ENCODE data around the gene NPL. TPM values are rescaled to one million over a fixed set of nuclear protein-coding genes. Genes with fewer than 3 reads are reported as not detected.

The NPL gene
- total RNA-seq, 1 experiment from 2014 or later, result 6.9 TPM

GRCh38 chr1:182867861-182868260 is 78.3 kb downstream of the NPL start:
- intact Hi-C loops (cut with micrococcal nuclease; ENCODE audit: unreplicated experiment), result no loop called here
- POLR2A ChIA-PET (ENCODE audit: low non-redundant PET), result no interaction called here
- no TSS peak for BruUV-seq (replicated peaks)
- H3K9me3 ChIP-seq (ENCODE audit: low read depth, low read length, poor library complexity, severe bottlenecking), result no peaks in the 10 kb centered on the region
- no peak for DNase-seq (ENCODE audit: low spot score)
- H3K4me3 ChIP-seq (ENCODE audit: low read depth, low read length, poor library complexity, severe bottlenecking), result no peak overlapping the region
- no peaks in the 10 kb centered on the region for H3K27me3 ChIP-seq (replicated peaks; ENCODE audit: insufficient read depth, low read depth, low read length, poor library complexity)
- H3K27ac ChIP-seq (ENCODE audit: low read depth, low read length, poor library complexity, severe bottlenecking), result no peak overlapping the region
- TF ChIP-seq CTCF (conservative IDR thresholded peaks at IDR 0.05; ENCODE audit: low read depth, low read length) (no peak), EZH2 (IDR thresholded peaks at IDR 0.05; ENCODE audit: borderline replicate concordance, low read depth, low read length, poor library complexity, severe bottlenecking) (no peak)
- peaks cover 100% of the 10 kb centered on the region for H3K36me3 ChIP-seq (ENCODE audit: insufficient read depth, low read length, poor library complexity, severe bottlenecking)
- no peaks in the 10 kb centered on the region for H3K4me1 ChIP-seq (ENCODE audit: insufficient read depth, low read length, poor library complexity, severe bottlenecking)
- CTCF ChIA-PET, result no interaction called here

- POLR2A ChIA-PET (ENCODE audit: low non-redundant PET), result no interaction called here
- H3K27me3 ChIP-seq (replicated peaks; ENCODE audit: insufficient read depth, low read depth, low read length, poor library complexity), result no peaks in the 10 kb centered on the region
- CTCF ChIA-PET, result no interaction called here
- peak overlapping the region; percentile 57 for H3K27ac ChIP-seq (ENCODE audit: low read depth, low read length, poor library complexity, severe bottlenecking)
- H3K9me3 ChIP-seq (ENCODE audit: low read depth, low read length, poor library complexity, severe bottlenecking), result no peaks in the 10 kb centered on the region
- no peak overlapping the region for H3K4me3 ChIP-seq (ENCODE audit: low read depth, low read length, poor library complexity, severe bottlenecking)
- DNase-seq (ENCODE audit: low spot score), result no peak
- intact Hi-C loops (cut with micrococcal nuclease; ENCODE audit: unreplicated experiment), result no loop called here
- H3K4me1 ChIP-seq (ENCODE audit: insufficient read depth, low read length, poor library complexity, severe bottlenecking), result no peaks in the 10 kb centered on the region
- TF ChIP-seq EZH2 (IDR thresholded peaks at IDR 0.05; ENCODE audit: borderline replicate concordance, low read depth, low read length, poor library complexity, severe bottlenecking), result no peak
- TF ChIP-seq CTCF (conservative IDR thresholded peaks at IDR 0.05; ENCODE audit: low read depth, low read length), result no peak
- no TSS peak for BruUV-seq (replicated peaks)
- H3K36me3 ChIP-seq (ENCODE audit: insufficient read depth, low read length, poor library complexity, severe bottlenecking), result peaks cover 100% of the 10 kb centered on the region
These were observed 79.7 kb downstream of the NPL start for GRCh38 chr1:182869241-182869666.

- TF ChIP-seq CTCF (conservative IDR thresholded peaks at IDR 0.05; ENCODE audit: low read depth, low read length) (no peak), EZH2 (IDR thresholded peaks at IDR 0.05; ENCODE audit: borderline replicate concordance, low read depth, low read length, poor library complexity, severe bottlenecking) (no peak)
- DNase-seq (ENCODE audit: low spot score), result no peak
- intact Hi-C loops (cut with micrococcal nuclease; ENCODE audit: unreplicated experiment), result no loop called here
- H3K4me3 ChIP-seq (ENCODE audit: low read depth, low read length, poor library complexity, severe bottlenecking), result no peak overlapping the region
- POLR2A ChIA-PET (ENCODE audit: low non-redundant PET), result no interaction called here
- CTCF ChIA-PET, result no interaction called here
- peaks cover 100% of the 10 kb centered on the region for H3K36me3 ChIP-seq (ENCODE audit: insufficient read depth, low read length, poor library complexity, severe bottlenecking)
- no peaks in the 10 kb centered on the region for H3K27me3 ChIP-seq (replicated peaks; ENCODE audit: insufficient read depth, low read depth, low read length, poor library complexity)
- H3K27ac ChIP-seq (ENCODE audit: low read depth, low read length, poor library complexity, severe bottlenecking), result no peak overlapping the region
- H3K4me1 ChIP-seq (ENCODE audit: insufficient read depth, low read length, poor library complexity, severe bottlenecking), result no peaks in the 10 kb centered on the region
- BruUV-seq (replicated peaks), result no TSS peak
- H3K9me3 ChIP-seq (ENCODE audit: low read depth, low read length, poor library complexity, severe bottlenecking), result no peaks in the 10 kb centered on the region
These were observed 83.3 kb downstream of the NPL start for GRCh38 chr1:182872881-182873280.
